HG03095 (cell line): Measurements from ENCODE around the gene YBX3.

Experiments used
- ATAC-seq: cut with Tn5 transposase; IDR thresholded peaks from one replicate; pipeline ENCODE4 v1.9.1; 2021; ENCODE audit warnings: moderate library complexity; ENCODE audit not compliant: unreplicated experiment

The YBX3 gene

DNA sequence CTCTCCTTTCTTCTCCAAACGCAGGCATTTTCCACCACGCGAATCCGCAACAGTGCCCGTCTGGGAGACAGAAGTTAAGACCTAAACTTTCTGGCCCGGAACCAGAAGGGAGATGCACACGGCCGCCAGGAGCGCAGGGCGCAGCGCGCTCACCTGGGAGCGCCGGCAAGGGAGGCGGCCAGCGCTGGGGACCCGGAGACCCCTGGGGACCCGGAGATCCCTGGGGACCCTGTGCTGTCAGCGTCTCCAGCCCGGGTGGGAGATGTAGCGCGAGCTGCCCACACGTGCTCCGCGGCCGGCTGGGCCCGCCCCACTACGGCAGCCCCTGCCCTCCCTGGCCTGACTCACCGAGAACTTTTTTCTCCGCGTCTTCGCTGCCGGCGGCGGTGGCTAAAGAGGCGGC, 620 bp downstream of the YBX3 start:
- peak; percentile 49 for ATAC-seq

GRCh38 chr12:10721651-10722501, 1.2 kb downstream of the YBX3 start:
- no peak for ATAC-seq

- ATAC-seq = no peak
These were observed 2.0 kb downstream of the YBX3 start for GRCh38 chr12:10720974-10721650.

DNA sequence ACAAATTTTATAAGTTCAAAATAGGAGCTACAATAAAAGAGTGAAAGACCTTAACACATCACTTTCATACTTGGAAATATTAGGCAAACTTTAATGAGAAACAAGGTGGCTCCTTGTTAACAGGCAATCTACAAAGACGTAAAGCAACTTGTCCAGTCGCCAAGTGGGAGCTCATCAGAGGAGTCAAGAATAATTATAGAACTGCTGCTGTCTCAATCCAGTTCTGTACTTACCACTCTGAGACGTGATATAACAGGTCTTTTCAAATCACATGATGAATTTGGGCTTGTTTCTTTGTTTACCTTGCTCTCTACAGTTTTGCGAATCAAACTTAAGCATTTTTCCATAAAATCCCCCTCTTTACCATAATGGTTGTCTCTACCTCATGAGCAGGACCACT, 3.6 kb downstream of the YBX3 start:
- no peak for ATAC-seq

DNA sequence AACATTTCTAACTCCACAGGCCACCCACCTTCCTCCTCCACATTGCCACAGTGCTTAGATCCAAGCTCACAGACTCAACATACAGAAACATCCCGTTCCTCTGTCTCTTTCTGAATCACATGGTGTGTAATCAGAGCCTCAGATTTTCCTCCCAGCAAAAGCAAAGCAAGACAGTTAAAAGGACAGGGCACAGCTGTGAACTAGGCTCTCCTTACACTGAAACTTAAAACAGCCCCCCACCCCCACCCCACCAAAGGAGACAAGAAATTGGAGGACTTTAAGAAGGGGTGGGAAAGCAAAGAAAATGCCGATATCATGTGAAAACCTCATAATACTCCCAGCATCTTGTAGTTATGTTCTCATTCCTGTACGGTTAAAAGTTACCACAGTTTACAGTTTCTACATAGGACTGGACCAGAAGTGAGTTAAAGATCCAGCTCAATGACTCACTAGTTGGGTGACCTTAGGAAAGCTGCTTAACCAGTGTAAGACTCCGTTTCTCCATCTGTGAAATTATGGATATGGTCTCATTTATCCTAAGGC, 4.8 kb downstream of the YBX3 start:
- ATAC-seq = no peak

DNA sequence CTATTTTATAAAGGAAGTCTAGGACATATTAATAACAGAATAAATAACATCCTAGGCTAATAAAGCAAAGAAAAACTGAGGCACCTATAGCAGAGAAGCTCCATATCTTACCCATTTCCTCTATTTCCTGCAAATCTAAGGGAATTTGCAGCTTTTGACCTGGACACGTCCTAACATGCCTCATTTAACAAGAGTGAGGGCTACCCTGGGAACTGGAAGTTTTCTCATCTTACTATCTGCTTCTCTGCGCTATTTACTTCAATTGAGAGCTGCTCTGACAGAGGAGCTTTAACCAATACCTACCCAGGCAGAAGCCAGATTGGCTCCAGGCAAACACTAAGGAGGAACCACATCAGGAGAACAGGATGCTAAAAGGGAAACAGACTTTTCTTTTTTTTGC, 5.7 kb downstream of the YBX3 start:
- no peak for ATAC-seq

DNA sequence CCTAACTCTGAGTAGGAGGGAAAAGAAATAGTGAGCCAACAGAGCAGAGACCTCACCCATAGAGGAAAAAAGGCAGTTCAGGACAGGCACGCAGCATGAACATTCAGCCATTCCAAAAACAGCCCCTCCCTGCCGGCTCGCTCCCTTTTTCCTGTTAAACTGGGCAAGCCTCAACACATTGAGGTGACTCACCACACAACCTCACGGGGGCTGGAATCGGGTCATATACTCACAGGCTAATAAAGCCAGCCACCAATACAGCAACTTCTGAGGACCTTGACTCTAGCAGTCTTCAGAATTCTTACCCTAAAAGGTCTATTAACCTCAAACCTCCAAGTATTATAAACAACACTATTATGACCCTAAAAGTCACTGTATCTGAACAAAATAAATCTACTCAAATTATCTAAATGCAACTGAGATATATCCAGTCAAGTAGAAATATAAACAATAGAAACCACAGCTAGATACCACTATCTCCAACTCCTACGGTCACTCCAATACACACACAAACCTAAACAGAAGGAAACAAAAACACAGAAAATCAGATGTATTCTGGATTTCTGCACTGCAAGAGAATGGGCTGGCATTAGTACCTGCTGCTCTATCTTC, 6.3 kb downstream of the YBX3 start:
- no peak for ATAC-seq

DNA sequence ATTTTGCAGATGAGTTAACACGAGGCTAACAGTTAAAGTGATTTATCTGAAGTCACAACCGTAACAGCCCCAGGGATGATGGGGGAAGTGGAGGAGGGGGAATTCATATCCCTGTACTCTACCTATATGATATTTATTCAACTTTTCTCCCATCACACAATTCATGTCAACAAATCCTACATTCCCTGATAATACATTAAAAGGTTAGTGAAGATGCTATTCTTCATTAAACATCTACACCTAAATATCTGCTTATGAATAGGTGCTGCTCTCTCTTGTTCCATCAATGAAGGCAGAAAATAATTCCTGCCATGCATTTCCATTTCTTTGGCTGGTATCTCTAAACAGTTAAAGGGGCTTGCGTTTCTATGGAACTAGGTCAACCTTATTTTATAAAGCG, 6.8 kb downstream of the YBX3 start:
- no peak for ATAC-seq

DNA sequence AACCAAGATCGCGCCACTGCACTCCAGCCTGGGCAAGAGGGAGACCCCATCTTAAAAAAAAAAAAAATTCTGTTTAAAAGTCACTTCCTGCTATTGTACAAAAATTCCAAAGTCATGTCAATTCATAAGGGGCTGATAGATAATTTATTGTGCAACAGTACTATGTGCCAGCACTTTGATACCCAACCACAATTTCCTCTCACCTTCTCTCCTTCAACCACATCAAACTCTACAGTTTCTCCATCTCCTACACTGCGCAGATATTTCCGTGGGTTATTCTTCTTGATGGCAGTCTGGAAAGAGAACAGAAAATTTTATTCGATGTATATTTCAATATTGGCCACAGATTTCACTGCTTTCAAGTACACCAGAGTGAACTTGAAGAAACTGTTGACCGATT, 7.6 kb downstream of the YBX3 start:
- ATAC-seq = no peak

GRCh38 chr12:10709808-10710207, 13.3 kb downstream of the YBX3 start:
- ATAC-seq = no peak

- ATAC-seq = no peak
These were observed 14.3 kb downstream of the YBX3 start for GRCh38 chr12:10708862-10709261.

- no peak for ATAC-seq
These were observed 17.5 kb downstream of the YBX3 start for GRCh38 chr12:10705655-10706054.

- ATAC-seq = no peak
These were observed 21.3 kb downstream of the YBX3 start for GRCh38 chr12:10701843-10702242.

DNA sequence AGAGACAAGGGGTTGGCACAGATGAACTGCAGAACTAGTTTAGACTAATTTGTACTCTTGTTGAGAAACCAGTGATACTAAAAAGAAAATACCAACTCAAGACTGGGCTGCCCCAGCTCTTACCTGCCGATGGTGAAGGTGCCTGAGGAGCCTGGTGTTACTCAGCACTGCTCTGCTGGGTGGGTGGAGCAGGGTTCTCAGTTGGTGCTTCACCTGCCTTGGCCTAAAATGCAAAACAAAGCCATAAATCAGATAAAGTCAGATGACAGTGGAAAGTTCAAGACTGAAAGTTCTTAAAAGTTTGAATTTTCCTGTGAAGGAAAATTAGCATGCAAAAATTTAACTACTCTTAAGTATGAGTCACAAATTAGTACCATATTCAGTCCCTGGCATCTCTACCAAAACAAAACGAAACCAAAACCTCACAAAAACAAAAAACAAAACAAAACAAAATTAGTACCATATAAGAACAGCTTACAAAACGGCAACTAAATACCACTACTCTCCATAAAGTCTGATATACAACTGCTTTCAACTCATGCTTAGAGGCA, 21.9 kb downstream of the YBX3 start:
- peak; percentile 44 for ATAC-seq

DNA sequence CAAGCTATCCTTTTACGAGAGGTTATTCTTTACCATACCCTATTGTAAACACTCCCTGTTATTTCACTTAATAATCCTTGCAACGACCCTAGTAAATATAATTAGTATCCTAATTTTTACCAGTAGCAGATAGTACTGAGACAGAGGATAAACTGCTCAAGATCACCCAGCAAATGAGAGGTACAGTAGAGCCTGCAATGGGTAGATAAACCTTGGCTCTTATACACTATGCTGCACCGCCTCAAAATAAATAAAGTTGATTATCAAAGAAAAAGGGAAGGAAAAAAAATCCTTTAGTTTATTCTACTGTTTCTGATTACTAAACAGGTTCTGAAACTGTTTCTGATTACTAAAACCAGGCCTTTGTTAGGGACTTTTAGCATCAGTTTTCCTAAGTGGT, 22.5 kb downstream of the YBX3 start:
- no peak for ATAC-seq

- no peak for ATAC-seq
These were observed 25.3 kb downstream of the YBX3 start for GRCh38 chr12:10697862-10698261.

- no peak for ATAC-seq
These were observed 26.0 kb downstream of the YBX3 start for GRCh38 chr12:10697156-10697555.

GRCh38 chr12:10690906-10691305, 32.2 kb downstream of the YBX3 start:
- no peak for ATAC-seq

GRCh38 chr12:10689146-10689545, 34.0 kb downstream of the YBX3 start:
- ATAC-seq = no peak

DNA sequence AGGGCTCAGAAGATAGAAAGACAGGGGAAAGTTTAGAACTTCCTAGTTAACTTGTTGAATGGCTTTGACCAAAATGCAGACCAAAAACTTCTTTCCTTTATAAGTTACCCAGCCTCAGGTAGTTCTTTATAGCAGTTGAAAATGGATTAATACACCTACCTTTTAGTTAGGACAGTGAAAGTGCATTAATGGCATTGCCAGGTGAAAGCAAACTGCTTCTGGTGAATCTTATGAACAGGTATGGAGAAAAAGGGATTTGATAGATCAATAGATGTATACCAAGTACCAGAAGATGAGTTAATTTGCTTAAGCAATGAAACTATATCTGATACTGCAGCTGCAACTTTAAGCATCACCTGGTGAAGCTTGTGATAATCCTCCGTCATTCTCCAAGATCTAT, 35.1 kb downstream of the YBX3 start:
- no peak for ATAC-seq

DNA sequence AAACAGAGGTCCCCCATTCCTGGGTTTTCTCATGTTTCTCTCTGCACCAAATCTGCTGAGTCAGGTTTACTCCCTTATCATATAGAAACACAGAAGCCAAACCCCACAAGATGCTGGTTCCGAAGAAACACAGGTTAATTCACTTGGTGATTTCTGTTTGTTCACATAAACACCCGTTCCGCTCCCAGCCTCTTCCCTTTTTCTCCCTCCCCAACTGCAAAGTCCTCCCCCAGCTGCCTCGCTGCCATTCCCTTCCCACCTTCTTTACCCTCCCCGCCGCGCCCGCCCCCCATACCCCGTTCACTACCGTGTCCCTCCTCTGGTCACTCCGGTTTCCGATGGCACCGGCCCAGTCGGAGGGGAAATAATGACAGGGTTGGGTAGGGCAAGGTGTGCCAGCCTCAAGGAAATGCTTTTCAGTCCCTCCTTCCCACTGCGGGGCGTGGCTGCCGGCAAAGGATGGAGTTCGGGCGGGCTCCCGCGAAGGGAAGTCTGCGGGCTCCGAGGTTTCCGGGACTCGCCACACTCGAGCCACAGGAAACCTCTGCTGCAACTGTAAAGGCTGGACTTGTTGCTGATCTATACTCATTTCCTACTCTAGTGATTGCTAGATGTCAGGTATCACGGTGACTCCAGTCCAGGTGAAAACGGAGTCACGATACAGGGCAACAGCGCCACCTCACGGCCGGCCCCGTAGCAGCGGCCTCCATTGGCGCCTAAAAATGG, 49.3 kb downstream of the YBX3 start, which contains the start of gene STYK1:
STYK1 (minus strand) TSS at position 394 of the 726 bp plus-strand sequence. CDS start 39,434 bp downstream, outside the sequence.
- ATAC-seq = no peak
